Measurements from ENCODE around the gene PALD1.
A peak's percentile ranks its signal among the peaks of the same experiment; 100 is the strongest.

DNA sequence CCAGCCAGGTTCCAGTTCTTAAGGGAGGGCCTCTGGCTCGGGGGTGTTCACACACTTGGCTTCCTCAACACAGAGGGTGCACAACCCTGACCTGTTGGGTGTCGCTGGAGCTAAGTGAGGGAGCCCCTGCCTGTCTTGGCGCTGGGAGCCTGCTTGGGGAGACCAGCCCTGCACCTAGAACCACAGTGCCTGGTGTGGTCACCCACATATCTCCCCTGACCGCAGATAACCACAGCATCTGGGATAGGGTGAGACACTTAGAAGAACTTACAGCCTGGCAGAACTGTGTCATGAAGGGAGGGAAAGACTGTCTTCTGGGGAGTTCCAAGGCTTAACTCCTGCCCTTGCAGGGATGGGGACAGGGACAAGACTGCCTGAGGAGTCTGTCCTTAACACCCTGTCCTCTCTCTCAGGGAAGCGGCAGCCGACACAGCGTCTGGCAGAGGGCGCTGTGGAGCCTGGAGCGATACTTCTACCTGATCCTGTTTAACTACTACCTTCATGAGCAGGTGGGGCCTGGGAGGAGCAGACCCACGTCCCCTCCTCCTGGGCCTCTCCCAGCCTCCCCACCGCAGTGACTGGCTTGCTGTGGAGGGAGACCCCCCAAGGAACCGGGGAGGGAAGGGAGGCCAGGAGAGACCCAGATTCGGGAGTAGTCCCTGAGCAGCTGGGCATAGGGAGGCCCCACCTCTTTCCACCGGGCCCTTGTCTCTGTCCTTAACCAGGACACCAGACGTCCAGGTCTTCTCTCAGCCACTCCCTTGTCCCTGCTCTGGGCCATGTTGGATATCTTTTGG, 59.0 kb downstream of the PALD1 start:
- TF ChIP-seq CTCF (IDR thresholded peaks at IDR 0.05) (peak in 2 of 3 experiments; percentile 13 to 35), POLR2AphosphoS5 (IDR thresholded peaks at IDR 0.05) (no peak), POLR2A (IDR thresholded peaks at IDR 0.05; ENCODE audit: low read depth) (no peak), EP300 (IDR thresholded peaks at IDR 0.05) (no peak)

Measured in esophagus muscularis mucosa (tissue), 4 donors.